ENCODE measurements around the gene DQX1.
"Not testable (repeated sequence)": the region's sequence is repeated elsewhere in the genome, so short reads cannot be mapped to it uniquely, and the experiment has no call there.

DQX1 gene

GRCh38 chr2:74525717-74526648, at the start of gene DQX1:
DQX1 (minus strand) TSS chr2:74526231; CDS start chr2:74525729, 502 bp downstream.
- DNase-seq (ENCODE audit: low read depth): no peak

- no peak for DNase-seq (ENCODE audit: low read depth)
Observed at GRCh38 chr2:74575320-74575719, 49.3 kb upstream of the DQX1 start.

- no peak for DNase-seq (ENCODE audit: low read depth)
Observed at GRCh38 chr2:74573747-74574562, 47.9 kb upstream of the DQX1 start.

- DNase-seq (ENCODE audit: low read depth): no peak
Observed at GRCh38 chr2:74572178-74572925, 46.3 kb upstream of the DQX1 start.

GRCh38 chr2:74571058-74571457, 45.0 kb upstream of the DQX1 start:
- DNase-seq (ENCODE audit: low read depth): no peak

GRCh38 chr2:74569686-74570085, 43.7 kb upstream of the DQX1 start:
- no peak for DNase-seq (ENCODE audit: low read depth)

GRCh38 chr2:74567881-74568280, 41.9 kb upstream of the DQX1 start:
- no peak for DNase-seq (ENCODE audit: low read depth)

- no peak for DNase-seq (ENCODE audit: low read depth)
Observed at GRCh38 chr2:74566754-74567085, 40.7 kb upstream of the DQX1 start.

GRCh38 chr2:74566076-74566753, 40.2 kb upstream of the DQX1 start:
- no peak for DNase-seq (ENCODE audit: low read depth)

- DNase-seq (ENCODE audit: low read depth): no peak
Observed at GRCh38 chr2:74564222-74564621, 38.2 kb upstream of the DQX1 start.

- no peak for DNase-seq (ENCODE audit: low read depth)
Observed at GRCh38 chr2:74562126-74562775, 36.2 kb upstream of the DQX1 start.

GRCh38 chr2:74561022-74561421, 35.0 kb upstream of the DQX1 start:
- DNase-seq (ENCODE audit: low read depth): not testable (repeated sequence)

- DNase-seq (ENCODE audit: low read depth): no peak
Observed at GRCh38 chr2:74560591-74560990, 34.6 kb upstream of the DQX1 start.

GRCh38 chr2:74559912-74560311, 33.9 kb upstream of the DQX1 start:
- no peak for DNase-seq (ENCODE audit: low read depth)

- DNase-seq (ENCODE audit: low read depth): no peak
Observed at GRCh38 chr2:74558284-74559230, 32.5 kb upstream of the DQX1 start.

- no peak for DNase-seq (ENCODE audit: low read depth)
Observed at GRCh38 chr2:74556831-74557370, 30.9 kb upstream of the DQX1 start.

- no peak for DNase-seq (ENCODE audit: low read depth)
Observed at GRCh38 chr2:74556159-74556558, 30.1 kb upstream of the DQX1 start.

GRCh38 chr2:74555610-74556103, 29.6 kb upstream of the DQX1 start:
- DNase-seq (ENCODE audit: low read depth): no peak

- DNase-seq (ENCODE audit: low read depth): no peak
Observed at GRCh38 chr2:74554820-74555531, 28.9 kb upstream of the DQX1 start.

Data from stimulated activated CD8-positive, alpha-beta memory T cell treated with anti-CD3 and anti-CD28 coated beads, Interleukin-15, amount 100 ng/mL, for 24 hours (primary cell).